Natural killer cell (primary cell): ENCODE data around the gene NCOR1. TPM values are rescaled to one million over a fixed set of nuclear protein-coding genes. Genes with fewer than 3 reads are reported as not detected.
"Not testable (repeated sequence)": the region's sequence is repeated elsewhere in the genome, so short reads cannot be mapped to it uniquely, and the experiment has no call there.

Source experiments
- ATAC-seq, 3 donors: fragments of 150-1000 bp in 2 of 3; fragments of 200-7000 bp in 1 of 3; cut with Tn5 transposase; 1 replicate in 1 of 3; 2 replicates in 2 of 3; pipeline ENCODE4 v1.10.0; 2021; ENCODE audit warnings: mild to moderate bottlenecking in 2 of 3, moderate library complexity in 2 of 3
- DNase-seq, 2 donors: peaks; one replicate each; pipeline versions ENCODE4 v3.0.0 to v3.0.0-alpha.2; 2013 to 2021; ENCODE audit warnings: mixed read lengths in 1 of 2
- H3K27ac ChIP-seq: one replicate; pipeline ENCODE4 v1.5.1; 2013; ENCODE audit warnings: mild to moderate bottlenecking, low read length
- H3K27me3 ChIP-seq: one replicate; pipeline ENCODE4 v1.6.1; 2013; ENCODE audit warnings: low read length; ENCODE audit not compliant: control insufficient read depth, insufficient read depth
- H3K36me3 ChIP-seq: one replicate; pipeline ENCODE4 v1.6.1; 2013; ENCODE audit warnings: low read length; ENCODE audit not compliant: control insufficient read depth, insufficient read depth
- H3K4me1 ChIP-seq: one replicate; pipeline ENCODE4 v1.6.1; 2013; ENCODE audit warnings: low read length; ENCODE audit not compliant: control insufficient read depth, insufficient read depth
- H3K4me3 ChIP-seq: one replicate; pipeline ENCODE4 v1.5.1; 2013; ENCODE audit warnings: low read length
- H3K9me3 ChIP-seq: one replicate; pipeline ENCODE4 v1.6.1; 2013; ENCODE audit warnings: low read length; ENCODE audit not compliant: control insufficient read depth, insufficient read depth
- H3K27ac Mint-ChIP-seq, 2 donors: one replicate each; pipeline ENCODE4 v1.8.0; 2022; ENCODE audit warnings: mild to moderate bottlenecking in 2 of 2, mixed read lengths in 2 of 2, moderate library complexity in 1 of 2
- H3K27me3 Mint-ChIP-seq, 2 donors: one replicate each; pipeline ENCODE4 v1.8.0; 2022; ENCODE audit warnings: low read depth in 2 of 2, mixed read lengths in 2 of 2
- H3K36me3 Mint-ChIP-seq: one replicate; pipeline ENCODE4 v1.8.0; 2022; ENCODE audit warnings: mixed read lengths
- H3K4me1 Mint-ChIP-seq, 2 donors: one replicate each; pipeline ENCODE4 v1.8.0; 2022; ENCODE audit warnings: mixed read lengths in 2 of 2
- H3K4me3 Mint-ChIP-seq: one replicate; pipeline ENCODE4 v1.8.0; 2022; ENCODE audit warnings: mild to moderate bottlenecking, moderate library complexity, mixed read lengths
- H3K9me3 Mint-ChIP-seq, 2 donors: one replicate each; pipeline ENCODE4 v1.8.0; 2022; ENCODE audit warnings: mixed read lengths in 2 of 2
- WGBS: methylation state at CpG from one replicate; pipeline ENCODE4 v1.1.7; 2013; ENCODE audit warnings: missing lambda C conversion rate; ENCODE audit not compliant: insufficient coverage; 5-methylcytosine and 5-hydroxymethylcytosine counted together
- intact Hi-C: fragments of 100-400 bp; cut with micrococcal nuclease; formaldehyde crosslinking; loops from one replicate; pipeline ENCODE4 v1.14.2; 2022
- total RNA-seq, 4 donors: library from RNA; stranded (reverse); fragments of 120-200 nt in 1 of 4; gene quantifications; one replicate each; pipeline versions ENCODE4 v1.2.3 to v1.2.4, GENCODE V29; 2013 to 2022
- TF ChIP-seq, protein P1 (sequence below): fragments of 200-600 bp; IDR thresholded peaks from one replicate; pipeline ENCODE4 v1.8.0; 2022; ENCODE audit warnings: antibody characterized with exemption

Gene NCOR1
- total RNA-seq, 3 donors from 2014 or later (not counting 1 experiment from before 2014, with no cell fraction given) = 195 to 238 (median 238) TPM

DNA sequence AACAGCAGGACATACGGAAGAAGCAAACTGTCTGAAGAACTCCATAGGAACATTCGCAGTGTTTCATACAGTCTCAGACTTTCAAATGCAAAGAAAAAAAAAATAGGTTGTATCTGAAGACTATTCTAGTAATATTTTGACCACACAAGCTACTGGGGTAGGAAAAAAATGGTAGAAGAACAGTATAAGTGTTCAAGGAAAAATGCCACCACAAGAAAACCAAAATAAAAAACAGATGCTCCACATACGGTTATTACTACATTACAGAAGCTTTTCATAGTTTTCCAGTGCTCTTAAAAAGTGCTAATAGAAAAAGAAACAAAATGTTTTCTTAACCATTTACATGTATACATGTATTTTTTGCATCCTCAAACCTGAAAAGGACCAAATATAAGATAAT lies 3.7 kb downstream of the NCOR1 start:
- TF ChIP-seq, protein P1, sequence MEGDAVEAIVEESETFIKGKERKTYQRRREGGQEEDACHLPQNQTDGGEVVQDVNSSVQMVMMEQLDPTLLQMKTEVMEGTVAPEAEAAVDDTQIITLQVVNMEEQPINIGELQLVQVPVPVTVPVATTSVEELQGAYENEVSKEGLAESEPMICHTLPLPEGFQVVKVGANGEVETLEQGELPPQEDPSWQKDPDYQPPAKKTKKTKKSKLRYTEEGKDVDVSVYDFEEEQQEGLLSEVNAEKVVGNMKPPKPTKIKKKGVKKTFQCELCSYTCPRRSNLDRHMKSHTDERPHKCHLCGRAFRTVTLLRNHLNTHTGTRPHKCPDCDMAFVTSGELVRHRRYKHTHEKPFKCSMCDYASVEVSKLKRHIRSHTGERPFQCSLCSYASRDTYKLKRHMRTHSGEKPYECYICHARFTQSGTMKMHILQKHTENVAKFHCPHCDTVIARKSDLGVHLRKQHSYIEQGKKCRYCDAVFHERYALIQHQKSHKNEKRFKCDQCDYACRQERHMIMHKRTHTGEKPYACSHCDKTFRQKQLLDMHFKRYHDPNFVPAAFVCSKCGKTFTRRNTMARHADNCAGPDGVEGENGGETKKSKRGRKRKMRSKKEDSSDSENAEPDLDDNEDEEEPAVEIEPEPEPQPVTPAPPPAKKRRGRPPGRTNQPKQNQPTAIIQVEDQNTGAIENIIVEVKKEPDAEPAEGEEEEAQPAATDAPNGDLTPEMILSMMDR = no peak
- H3K27ac Mint-ChIP-seq = peak overlapping the region; percentile 60 to 90
- no peaks in the 10 kb centered on the region for H3K27me3 Mint-ChIP-seq
- WGBS = 95% methylated on average over 2 of the region's 3 CpGs
- ATAC-seq = no peak
- Histone ChIP-seq H3K36me3 (no peaks in the 10 kb centered on the region), H3K4me1 (peaks cover 24% of the 10 kb centered on the region), H3K9me3 (no peaks in the 10 kb centered on the region), H3K27me3 (no peaks in the 10 kb centered on the region), H3K4me3 (no peak overlapping the region), H3K27ac (no peak overlapping the region)
- peaks cover 27 to 30% of the 10 kb centered on the region in 2 donors for H3K4me1 Mint-ChIP-seq
- intact Hi-C loops = no loop called here
- DNase-seq = no peak
- H3K4me3 Mint-ChIP-seq = no peak overlapping the region
- no peaks in the 10 kb centered on the region for H3K9me3 Mint-ChIP-seq
- no peaks in the 10 kb centered on the region for H3K36me3 Mint-ChIP-seq

DNA sequence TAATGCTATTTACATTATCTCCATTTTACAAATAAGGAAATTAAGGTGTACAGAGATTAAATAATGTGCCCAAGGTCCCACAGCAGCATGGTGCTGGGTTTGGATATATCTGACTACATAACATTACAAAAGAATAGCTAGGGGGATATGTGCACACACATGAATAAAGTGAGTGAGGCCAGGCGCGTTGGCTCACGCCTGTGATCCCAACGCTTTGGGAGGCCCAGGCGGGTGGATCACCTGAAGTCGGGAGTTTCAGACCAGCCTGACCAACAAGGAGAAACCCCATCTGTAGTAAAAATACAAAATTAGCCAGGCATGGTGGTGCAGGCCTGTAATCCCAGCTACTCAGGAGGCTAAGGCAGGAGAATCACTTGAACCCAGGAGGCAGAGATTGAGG lies 10.6 kb downstream of the NCOR1 start:
- Mint-ChIP-seq H3K4me1 (peaks cover 37 to 41% of the 10 kb centered on the region in 2 donors), H3K27ac (peak overlapping the region; percentile 29 to 33)
- H3K27me3 Mint-ChIP-seq, intact Hi-C loops, H3K4me3 Mint-ChIP-seq, H3K27me3 ChIP-seq, H3K36me3 Mint-ChIP-seq, H3K4me3 ChIP-seq, H3K36me3 ChIP-seq, ATAC-seq, H3K27ac ChIP-seq, H3K4me1 ChIP-seq, H3K9me3 ChIP-seq, H3K9me3 Mint-ChIP-seq, DNase-seq: not testable (repeated sequence)
- 98% methylated on average over 6 of the region's 6 CpGs for WGBS

DNA sequence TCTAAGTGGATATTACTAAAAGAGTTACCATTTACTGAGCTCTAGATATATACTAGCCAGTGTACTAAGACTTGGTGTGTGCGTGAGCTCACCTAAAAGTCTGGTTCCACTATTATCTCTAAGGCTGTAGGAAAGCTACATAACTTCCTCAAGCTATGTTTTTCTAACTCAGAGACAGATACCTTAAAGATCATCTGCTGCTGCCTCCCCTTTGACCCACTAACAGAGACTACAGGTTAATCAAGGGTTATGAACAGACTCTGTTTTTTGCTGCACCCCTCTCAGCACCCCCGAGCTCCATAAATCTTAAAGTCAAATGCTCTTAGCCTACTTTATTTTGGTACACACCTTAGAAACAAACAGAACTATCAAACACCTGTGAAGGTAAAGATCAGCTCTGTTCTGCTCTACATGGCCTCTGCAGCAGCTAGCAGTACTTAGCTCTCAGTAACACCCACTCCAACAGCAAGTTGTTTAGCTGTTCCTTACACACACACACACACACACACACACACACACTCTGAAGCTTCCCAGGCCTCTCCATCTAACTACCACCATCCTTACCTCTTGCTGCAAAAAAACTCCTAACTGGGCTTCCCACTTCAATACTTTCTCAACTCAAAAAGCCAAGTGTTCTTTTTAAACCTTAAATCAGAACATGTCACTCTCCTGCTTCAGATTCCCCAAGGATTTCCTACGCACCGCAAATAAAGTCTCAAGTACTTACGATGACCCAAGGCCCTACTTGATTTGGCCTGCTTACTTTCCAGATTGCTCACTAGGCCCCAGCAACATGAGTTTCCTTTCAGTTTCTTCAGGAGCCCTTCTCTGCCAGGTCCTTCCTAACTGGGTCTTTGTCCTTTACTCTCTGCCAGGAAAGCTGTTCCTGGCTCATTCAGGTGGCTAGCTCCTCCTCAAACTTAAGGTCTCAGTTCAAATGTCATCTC lies 12.5 kb downstream of the NCOR1 start:
- H3K27me3 ChIP-seq, H3K27me3 Mint-ChIP-seq, H3K4me3 ChIP-seq, H3K27ac ChIP-seq, H3K9me3 ChIP-seq, ATAC-seq, H3K36me3 Mint-ChIP-seq, H3K36me3 ChIP-seq, intact Hi-C loops, H3K4me3 Mint-ChIP-seq, H3K9me3 Mint-ChIP-seq, DNase-seq: not testable (repeated sequence)
- H3K4me1 ChIP-seq = peaks cover 14% of the 10 kb centered on the region
- Mint-ChIP-seq H3K4me1 (peaks cover 44 to 49% of the 10 kb centered on the region in 2 donors), H3K27ac (peak overlapping the region; percentile 33 to 47)
- 86% methylated on average over 4 of the region's 5 CpGs for WGBS

DNA sequence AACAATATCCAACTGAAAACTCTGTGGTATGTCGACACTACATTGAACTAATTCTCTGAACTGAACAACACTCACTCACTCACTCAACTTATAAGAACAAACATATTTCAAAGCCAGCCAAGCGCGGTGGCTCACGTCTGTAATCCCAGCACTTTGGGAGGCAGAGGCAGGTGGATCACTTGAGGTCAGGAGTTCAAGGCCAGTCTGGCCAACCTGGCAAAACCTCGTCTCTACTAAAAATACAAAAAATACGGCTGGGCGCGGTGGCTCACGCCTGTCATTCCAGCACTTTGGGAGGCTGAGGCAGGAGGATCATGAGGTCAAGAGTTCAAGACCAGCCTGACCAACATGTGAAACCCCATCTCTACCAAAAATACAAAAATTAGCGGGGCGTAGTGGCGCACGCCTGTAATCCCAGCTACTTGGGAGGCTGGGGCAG lies 13.6 kb downstream of the NCOR1 start:
- H3K36me3 Mint-ChIP-seq, DNase-seq, H3K9me3 Mint-ChIP-seq, H3K36me3 ChIP-seq, H3K9me3 ChIP-seq, H3K4me3 ChIP-seq, H3K27ac ChIP-seq, H3K27me3 ChIP-seq, H3K27me3 Mint-ChIP-seq, H3K4me3 Mint-ChIP-seq, ATAC-seq, intact Hi-C loops: not testable (repeated sequence)
- peaks cover 14% of the 10 kb centered on the region for H3K4me1 ChIP-seq
- 90% methylated on average over 13 of the region's 13 CpGs for WGBS
- Mint-ChIP-seq H3K4me1 (peaks cover 49 to 56% of the 10 kb centered on the region in 2 donors), H3K27ac (peak overlapping the region in 1 of 2 donors; percentile 42)

DNA sequence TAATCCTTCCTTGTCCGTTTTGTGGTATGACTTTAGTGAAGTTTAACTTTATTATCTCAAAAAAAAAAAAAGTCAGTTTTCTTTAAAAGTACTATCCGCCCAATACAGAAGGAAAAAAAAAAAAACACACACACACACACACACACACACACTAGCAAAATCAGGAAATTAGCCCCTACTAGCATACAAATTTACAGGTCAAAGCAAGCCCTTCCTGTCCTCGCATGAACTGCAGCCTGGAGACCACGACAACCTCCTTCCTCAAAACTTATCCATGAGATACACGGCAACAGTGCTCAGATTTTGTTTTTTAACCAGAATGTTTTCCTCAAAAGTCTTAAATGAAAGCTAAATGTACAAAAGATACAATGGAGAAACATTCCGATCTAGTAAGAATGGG lies 16.2 kb downstream of the NCOR1 start:
- peak overlapping the region; percentile 11 for H3K27ac ChIP-seq
- H3K36me3 ChIP-seq = peaks cover 4% of the 10 kb centered on the region
- Mint-ChIP-seq H3K27me3 (no peaks in the 10 kb centered on the region), H3K4me1 (peaks cover 43 to 47% of the 10 kb centered on the region in 2 donors), H3K36me3 (peaks cover 2% of the 10 kb centered on the region), H3K4me3 (peak overlapping the region; percentile 26), H3K9me3 (no peaks in the 10 kb centered on the region), H3K27ac (peak overlapping the region; percentile 45 to 61)
- intact Hi-C loops = no loop called here
- H3K27me3 ChIP-seq = no peaks in the 10 kb centered on the region
- H3K4me1 ChIP-seq = peaks cover 8% of the 10 kb centered on the region
- ATAC-seq (no peak), DNase-seq (no peak)
- WGBS = 19% methylated on average over 5 of the region's 6 CpGs
- H3K9me3 ChIP-seq = no peaks in the 10 kb centered on the region
- TF ChIP-seq, protein P1 = no peak
- H3K4me3 ChIP-seq = no peak overlapping the region
